HL-60 (cell line): ENCODE measurements around the gene MST1R.
A peak's percentile ranks its signal among the peaks of the same experiment; 100 is the strongest.

Experiments
- DNase-seq, 2 experiments: peaks; one replicate each; pipeline ENCODE4 v3.0.0-alpha.2; 2010 to 2020; ENCODE audit warnings: low read depth in 1 of 2, low spot score in 1 of 2
- H3K27ac ChIP-seq: fragments of 250-450 bp; sonication (Bioruptor Pico); replicated peaks from 2 replicates; pipeline ENCODE4 v1.5.1; 2020; ENCODE audit warnings: mild to moderate bottlenecking, moderate library complexity
- H3K27me3 ChIP-seq: fragments of 250-450 bp; sonication (Bioruptor Pico); 2 replicates; pipeline ENCODE4 v1.5.1; 2021; ENCODE audit warnings: mild to moderate bottlenecking, moderate library complexity; ENCODE audit not compliant: insufficient read depth, poor library complexity, severe bottlenecking
- H3K4me3 ChIP-seq: replicated peaks from 2 replicates; pipeline ENCODE4 v1.5.1; 2011; ENCODE audit warnings: mild to moderate bottlenecking, control low read depth, low read length; ENCODE audit not compliant: insufficient read depth
- CTCF ChIP-seq: IDR thresholded peaks from one replicate; pipeline ENCODE4 v1.5.1; 2011; ENCODE audit warnings: low read length, control low read depth, inconsistent platforms; ENCODE audit not compliant: insufficient read depth
- GABPA ChIP-seq: IDR thresholded peaks from 2 replicates; pipeline ENCODE4 v1.6.1; 2012; ENCODE audit warnings: low read depth
- POLR2AphosphoS5 ChIP-seq: IDR thresholded peaks from 2 replicates; pipeline ENCODE4 v1.6.1; 2012; ENCODE audit warnings: low read depth
- REST ChIP-seq: IDR thresholded peaks from 2 replicates; pipeline ENCODE4 v1.6.1; 2012; ENCODE audit warnings: low read depth; ENCODE audit not compliant: insufficient replicate concordance
- SPI1 ChIP-seq: IDR thresholded peaks from 2 replicates; pipeline ENCODE4 v1.6.1; 2012; ENCODE audit warnings: low read depth, mild to moderate bottlenecking, borderline replicate concordance

MST1R gene

DNA sequence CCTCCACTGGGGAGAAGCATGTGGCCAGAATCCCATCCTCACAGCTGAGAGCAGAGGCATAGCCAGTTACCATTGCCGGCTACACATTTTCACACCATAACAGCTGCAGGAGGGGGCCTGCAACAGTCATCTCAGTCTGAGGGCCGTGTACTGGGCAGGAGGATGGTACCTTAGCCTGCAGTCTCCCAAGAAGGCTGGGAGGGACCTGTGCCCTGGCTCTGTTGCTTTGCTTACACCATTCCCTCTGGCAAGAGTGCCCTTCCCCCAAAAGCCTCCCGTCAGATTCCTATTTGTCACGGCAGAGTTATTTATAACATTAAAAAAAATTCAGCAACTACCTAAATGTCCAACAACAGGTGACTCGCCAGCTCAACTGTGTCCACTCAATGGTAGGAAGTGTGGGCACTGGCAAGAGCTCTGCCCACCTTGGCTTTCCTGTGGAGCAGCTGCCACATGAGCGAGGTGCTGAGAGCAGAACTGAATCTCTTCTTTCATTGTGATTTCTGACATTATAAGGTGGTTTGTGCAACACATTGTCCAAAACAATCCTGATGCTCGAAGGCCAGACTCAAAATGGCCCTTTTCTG lies 38.4 kb downstream of the MST1R start:
- H3K27me3 ChIP-seq: peaks cover 21% of the 10 kb centered on the region
- H3K27ac ChIP-seq: no peak overlapping the region
- no peak for DNase-seq
- no peak for TF ChIP-seq CTCF
- no peak for TF ChIP-seq REST
- H3K4me3 ChIP-seq: no peak overlapping the region

GRCh38 chr3:49864505-49864904 lies 39.2 kb downstream of the MST1R start:
- no peak overlapping the region for H3K4me3 ChIP-seq
- H3K27me3 ChIP-seq: peaks cover 21% of the 10 kb centered on the region
- no peak for TF ChIP-seq POLR2AphosphoS5
- no peak for DNase-seq
- no peak overlapping the region for H3K27ac ChIP-seq

GRCh38 chr3:49859576-49860305 lies 43.9 kb downstream of the MST1R start:
- no peak overlapping the region for H3K4me3 ChIP-seq
- H3K27ac ChIP-seq: no peak overlapping the region
- peaks cover 7% of the 10 kb centered on the region for H3K27me3 ChIP-seq
- TF ChIP-seq GABPA: no peak
- TF ChIP-seq SPI1: no peak
- TF ChIP-seq POLR2AphosphoS5: no peak
- TF ChIP-seq REST: no peak
- no peak for TF ChIP-seq CTCF
- DNase-seq: no peak

GRCh38 chr3:49856181-49857005 lies 47.3 kb downstream of the MST1R start, which contains the start of gene TRAIP:
Gene TRAIP, minus strand, starts transcription at chr3:49856564. Its CDS starts 111 bp downstream, at chr3:49856453.
- H3K4me3 ChIP-seq: peak within 1 kb of the TSS; percentile 91
- DNase-seq: peak; percentile 92 to 94
- peak within 1 kb of the TSS; percentile 51 for H3K27ac ChIP-seq
- no peaks in the 10 kb centered on the region for H3K27me3 ChIP-seq
- TF ChIP-seq GABPA: peak; percentile 92
- peak; percentile 8; the same call in 1 of the 2 replicates for TF ChIP-seq SPI1
- peak; percentile 59 for TF ChIP-seq REST
- TF ChIP-seq CTCF: no peak
- peak; percentile 83 for TF ChIP-seq POLR2AphosphoS5
